Measurements from ENCODE around the gene DGUOK.

DGUOK gene

DNA sequence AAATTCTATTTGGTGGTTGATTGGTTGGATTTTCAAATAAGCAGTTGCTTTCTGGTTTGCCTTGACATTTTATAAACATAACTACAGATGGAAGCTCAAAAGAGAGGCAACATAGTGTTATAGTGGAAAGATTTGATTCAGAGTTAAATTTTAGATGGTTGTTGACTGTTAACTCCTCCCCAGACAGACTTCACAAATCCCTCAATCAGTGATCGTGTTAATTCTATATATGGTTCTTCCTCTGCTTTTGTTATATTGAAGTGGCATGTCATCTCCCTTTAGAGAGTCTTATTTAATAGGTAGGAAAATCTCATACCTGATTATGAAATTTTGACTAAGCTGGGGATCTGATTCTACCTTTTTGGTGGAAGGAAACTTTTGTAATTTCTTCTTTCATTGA lies 19.5 kb downstream of the DGUOK start:
- no peak for DNase-seq (ENCODE audit: extremely low read depth in 1 of 2, low read depth in 1 of 2)

DNA sequence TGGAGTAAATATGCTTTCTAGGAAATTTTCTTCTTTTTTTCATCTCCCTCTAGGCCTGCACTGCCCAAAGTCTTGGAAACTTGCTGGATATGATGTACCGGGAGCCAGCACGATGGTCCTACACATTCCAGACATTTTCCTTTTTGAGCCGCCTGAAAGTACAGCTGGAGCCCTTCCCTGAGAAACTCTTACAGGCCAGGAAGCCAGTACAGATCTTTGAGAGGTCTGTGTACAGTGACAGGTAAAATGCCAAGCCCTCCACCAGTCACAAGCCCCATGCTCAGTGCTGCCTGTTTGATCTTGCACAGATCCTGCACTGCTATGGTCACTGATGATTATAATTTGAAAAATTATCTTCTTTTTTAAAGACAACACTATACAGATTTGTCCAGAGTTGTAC lies 20.0 kb downstream of the DGUOK start:
- no peak for DNase-seq (ENCODE audit: extremely low read depth in 1 of 2, low read depth in 1 of 2)

DNA sequence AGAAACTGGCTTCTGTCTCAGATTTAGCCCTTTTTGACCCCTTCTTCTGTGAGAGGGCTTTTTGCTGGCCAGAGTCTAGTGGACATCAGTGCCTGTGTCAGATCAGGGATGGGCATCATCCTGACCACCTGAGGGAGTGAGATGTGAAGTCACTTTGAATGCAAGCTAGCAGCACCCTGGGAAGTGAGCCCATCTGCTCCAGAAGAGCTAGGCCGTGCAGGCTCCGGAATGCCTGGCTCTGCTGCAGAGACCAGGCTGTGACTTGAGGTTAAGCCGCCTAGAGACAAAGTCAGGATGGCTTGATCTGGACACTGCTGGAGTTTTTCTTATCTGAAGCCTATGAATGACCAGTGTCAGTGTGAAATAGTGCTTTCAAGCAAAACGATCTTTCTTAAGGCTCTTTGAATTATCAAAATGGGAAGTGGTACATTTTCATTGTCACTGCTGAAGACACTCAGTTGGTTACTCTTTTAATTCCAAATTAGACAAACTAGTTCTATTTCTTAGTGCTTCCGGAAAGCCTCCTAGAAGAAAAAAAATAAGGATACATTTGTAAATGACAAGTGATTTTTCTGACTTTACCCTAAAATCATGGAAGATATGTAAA lies 20.8 kb downstream of the DGUOK start:
- no peak for DNase-seq (ENCODE audit: extremely low read depth in 1 of 2, low read depth in 1 of 2)

DNA sequence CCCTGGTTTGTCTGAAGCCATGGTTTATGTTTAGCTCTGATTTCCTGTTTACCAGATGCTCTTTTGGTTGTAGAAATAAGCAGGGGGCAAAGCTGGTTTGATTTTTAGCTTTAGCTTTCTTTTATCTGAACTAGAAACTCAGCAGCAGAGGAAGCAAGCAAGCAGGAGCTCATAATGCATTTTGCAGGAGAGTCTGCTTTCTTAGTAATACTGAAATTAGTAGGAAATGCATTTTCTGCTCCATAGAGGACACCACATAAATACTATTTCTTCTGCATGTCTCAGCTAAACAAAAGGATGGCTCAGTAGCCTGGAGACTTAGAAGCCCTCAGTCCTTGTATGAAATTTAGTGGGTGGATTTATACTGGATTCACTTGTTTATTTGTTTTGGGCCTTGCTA lies 23.1 kb downstream of the DGUOK start:
- DNase-seq (ENCODE audit: extremely low read depth in 1 of 2, low read depth in 1 of 2), result no peak

DNA sequence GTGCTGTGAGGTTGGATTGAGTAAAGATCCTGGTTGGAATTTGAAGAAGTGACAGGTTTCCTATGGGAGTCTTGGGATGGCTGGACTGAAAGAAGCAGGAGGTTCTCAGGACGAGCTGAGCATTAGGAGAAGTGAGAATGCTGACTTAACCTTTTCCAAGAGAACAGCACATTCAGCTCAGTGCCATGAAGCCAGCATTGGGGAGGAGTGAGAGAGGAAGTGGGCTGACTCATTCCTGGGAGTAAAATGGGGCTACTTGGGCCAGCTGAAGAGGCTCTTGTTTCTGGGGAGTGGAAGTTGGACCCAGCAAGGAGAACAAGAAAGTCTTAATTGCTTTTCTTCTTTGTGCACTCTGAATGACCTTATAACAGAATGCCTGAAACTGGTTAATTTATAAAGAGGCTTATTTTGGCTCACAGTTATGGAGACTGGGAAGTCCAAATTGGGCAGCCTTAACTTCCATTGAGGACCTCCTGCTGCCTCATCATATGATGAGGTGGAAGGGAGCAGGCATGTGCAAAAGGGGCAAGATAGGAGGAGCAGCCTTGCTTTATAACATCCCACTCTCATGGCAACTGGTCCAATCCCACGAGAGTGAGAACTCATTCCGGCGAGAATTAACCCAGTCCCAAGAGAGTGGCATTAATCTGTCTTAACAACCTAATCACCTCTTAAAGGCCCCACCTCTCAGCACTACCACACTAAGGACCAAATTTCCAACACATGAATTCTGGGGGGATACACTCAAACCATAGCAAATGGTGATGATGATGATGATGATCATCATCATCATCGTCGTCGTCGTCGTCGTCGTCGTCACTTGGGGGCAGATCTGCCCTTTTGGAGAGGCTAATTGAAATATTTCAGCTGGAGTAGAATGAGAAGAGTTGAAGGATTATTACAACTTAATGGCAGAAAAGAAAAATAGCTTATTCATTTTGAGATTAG lies 26.1 kb downstream of the DGUOK start:
- DNase-seq (ENCODE audit: extremely low read depth in 1 of 2, low read depth in 1 of 2), result no peak

DNA sequence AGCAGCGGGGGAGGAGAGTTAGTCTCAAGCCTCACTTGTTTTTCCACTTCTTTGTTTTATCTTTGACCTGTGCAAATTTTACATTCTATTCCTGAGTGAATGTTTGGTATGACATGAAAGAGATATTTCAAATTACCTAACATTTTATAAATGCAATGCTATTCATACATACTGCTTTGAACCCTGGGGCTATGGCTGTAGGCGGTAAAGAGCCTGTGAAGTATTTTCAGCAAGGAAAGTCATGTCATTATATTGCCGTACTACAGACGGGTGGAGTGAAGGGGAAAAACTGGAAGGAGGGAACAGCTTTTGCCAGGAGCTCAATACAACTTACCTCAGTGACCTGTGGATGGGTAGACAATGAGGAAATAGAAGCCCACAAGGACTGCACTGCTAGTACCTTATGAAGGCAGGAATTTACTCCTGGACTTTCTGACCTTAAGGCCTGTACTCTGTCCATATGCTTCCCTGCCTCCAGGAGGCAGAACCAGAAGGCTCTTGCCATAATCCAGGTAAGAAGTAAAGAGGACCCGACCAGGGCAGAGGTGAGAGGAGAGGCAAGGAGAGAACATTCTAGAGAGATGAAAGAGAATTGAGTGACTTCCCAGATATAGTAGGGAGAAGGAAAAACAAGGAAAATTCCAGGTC lies 29.7 kb downstream of the DGUOK start:
- no peak for DNase-seq (ENCODE audit: extremely low read depth in 1 of 2, low read depth in 1 of 2)

DNA sequence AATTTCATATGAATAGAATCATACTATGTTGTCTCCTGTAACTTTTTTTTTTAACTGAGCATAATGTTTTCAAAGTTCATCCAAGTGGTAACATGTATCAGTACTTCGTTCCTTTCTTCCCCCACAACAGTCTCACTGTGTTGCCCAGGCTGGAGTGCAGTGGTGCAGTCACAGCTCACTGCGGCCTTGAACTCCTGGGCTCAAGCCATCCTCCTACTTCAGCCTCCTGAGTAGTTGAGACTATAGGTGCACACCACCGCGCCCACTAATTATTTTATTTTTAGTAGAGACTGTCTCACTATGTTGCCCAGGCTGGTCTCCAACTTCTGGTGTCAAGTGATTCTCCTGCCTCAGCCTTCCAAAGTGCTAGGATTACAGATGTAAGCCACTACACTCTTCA lies 34.6 kb downstream of the DGUOK start:
- DNase-seq (ENCODE audit: extremely low read depth in 1 of 2, low read depth in 1 of 2), result no peak

DNA sequence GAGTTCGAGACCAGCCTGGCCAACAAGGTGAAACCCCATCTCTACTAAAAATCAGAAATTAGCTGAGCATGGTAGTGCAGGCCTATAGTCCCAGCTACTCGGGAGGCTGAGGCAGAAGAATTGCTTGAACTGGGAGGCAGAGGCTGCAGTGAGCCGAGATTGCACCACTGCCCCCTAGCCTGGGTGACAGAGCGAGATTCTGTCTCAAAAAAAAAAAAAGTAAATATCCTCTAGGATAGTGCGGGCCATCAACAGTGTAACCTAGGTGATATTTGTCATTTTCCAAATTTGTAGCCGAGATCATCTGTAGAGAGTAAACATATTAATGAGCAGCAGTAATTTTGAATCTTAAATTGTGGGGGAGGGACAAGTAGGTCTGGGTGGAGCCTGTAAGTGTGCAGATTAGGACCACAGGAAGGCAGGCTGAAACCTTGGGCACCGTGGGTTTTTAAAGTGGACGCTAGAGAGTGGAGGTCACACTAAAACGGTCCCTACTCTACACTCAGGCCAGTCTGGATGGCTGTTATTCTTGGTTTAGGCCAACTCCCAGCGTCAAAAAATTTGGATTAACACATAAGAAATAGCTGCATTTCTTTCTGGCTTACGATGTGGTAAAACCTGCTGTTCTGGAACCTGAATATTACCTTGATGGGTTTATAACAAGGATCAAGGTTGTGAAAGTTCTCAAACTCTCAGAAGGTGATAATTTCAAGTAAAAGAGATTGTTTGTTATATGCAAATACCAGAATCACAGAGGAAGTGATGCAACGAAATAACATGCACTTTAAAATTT lies 35.3 kb downstream of the DGUOK start:
- no peak for DNase-seq (ENCODE audit: extremely low read depth in 1 of 2, low read depth in 1 of 2)

DNA sequence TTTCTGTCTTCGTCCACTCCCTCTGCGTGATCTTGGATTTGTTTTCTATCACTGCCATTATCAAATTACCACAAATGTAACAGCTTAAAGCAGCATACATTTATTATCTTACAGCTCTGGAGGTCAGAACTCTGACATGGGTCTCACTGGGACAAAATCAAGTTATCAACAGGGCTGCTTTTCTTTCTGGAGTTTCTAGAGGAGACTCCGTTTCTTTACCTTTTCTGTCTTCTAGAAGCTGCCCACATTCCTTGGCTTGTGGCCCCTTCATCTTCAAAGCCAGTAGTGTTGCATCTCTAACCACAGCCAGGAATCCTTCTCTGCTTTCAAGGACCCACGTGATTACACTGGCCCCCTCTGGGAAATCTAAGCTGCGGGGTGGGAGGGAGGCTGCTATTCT lies 36.1 kb downstream of the DGUOK start:
- no peak for DNase-seq (ENCODE audit: extremely low read depth in 1 of 2, low read depth in 1 of 2)

DNA sequence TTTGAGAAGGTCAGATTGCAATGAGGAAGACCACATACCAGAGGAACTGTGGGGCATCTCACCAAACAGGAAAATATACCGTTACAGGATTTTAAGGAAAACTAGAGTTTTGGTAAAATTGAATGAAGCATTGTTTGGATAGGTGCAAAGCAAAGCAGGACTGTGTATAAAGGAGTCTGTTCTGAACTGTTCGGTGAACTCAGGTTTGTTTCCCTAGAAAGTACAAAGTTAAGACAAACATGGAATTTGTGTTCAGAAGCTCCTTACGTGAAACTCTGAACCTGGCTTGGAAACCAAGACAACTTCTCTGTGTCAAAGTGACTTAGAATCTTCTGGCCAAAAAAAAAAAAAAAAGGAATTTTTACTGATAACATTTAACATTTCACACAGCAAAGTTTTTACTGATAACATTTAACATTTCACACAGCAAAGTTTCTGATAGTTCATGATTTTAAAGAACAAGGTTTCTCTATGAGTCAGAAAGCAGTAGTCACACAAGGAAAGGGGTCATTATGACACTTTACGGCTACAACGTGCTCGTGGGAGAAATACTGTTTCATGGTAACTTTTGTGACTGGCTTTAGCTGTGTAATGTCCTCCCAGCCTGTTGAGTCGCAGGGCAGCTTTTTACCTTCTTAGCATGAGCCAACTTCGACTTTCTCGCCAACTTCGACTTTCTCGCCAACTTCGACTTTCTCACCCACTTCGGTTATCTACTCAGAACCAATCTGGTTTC lies 36.9 kb downstream of the DGUOK start:
- no peak for DNase-seq (ENCODE audit: extremely low read depth in 1 of 2, low read depth in 1 of 2)

DNA sequence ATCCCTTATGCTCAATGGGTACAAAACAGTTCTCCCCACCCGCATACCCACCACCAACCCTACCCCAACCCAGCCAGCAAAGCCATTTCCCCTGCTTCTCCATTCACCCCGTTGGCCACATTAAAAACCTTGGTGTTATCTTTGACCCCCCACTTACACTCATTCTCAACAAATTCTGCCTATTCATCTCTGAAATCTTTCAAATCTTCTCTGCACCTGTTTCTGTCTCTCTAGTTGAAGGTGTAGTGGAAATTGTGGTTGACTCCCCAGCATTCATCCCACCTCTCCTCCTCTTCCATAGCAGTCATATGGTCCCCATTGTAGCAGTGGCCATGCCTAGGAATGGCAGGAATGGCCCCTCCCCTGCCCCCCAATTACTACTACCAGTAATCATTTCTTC lies 37.5 kb downstream of the DGUOK start:
- no peak for DNase-seq (ENCODE audit: extremely low read depth in 1 of 2, low read depth in 1 of 2)

DNA sequence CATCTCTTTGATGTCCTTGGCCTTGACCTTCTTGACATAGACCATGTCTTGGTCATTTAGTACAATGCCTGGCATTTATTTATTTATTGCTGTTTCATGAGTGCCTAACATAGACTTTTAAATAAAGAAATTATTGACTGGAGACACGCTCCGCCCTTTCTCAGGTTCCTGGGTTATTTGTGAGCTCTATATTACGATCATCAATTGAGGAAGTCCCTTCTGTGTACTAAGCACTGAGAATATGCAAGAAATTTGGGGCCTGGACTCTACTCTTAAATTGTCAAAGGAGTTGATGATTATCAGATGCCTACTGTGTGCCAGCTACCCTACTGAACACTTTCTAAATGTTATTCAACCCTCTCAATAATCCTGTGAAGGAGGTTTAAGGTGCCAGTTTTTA lies 38.4 kb downstream of the DGUOK start:
- no peak for DNase-seq (ENCODE audit: extremely low read depth in 1 of 2, low read depth in 1 of 2)

DNA sequence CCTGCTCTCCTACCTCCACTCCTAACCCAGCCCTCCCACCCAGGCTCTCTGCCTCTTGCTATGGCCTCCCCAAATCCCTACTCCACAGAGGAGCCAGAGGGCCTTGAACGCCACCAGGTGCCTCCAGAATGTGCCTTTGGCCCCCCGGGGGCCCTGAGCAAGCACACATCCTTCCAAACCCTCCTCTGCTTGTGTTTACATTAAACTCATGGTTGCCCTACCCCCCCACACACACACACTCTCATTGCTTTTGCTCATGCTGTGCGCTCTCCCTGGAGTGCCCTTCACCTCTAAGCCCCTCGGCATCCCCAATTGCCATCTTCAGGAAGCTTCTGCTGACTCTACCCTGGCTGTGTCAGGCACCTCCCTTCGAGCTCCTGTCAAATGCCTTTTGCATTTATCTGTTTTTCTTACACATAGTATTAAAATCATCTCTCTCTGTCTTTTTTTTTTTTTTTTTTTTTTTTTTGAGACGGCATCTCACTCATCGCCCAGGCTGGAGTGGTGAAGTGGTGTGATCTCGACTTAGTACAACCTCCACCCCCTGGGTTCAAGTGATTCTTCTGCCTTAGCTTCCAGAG lies 41.8 kb downstream of the DGUOK start:
- DNase-seq (ENCODE audit: extremely low read depth in 1 of 2, low read depth in 1 of 2), result no peak

DNA sequence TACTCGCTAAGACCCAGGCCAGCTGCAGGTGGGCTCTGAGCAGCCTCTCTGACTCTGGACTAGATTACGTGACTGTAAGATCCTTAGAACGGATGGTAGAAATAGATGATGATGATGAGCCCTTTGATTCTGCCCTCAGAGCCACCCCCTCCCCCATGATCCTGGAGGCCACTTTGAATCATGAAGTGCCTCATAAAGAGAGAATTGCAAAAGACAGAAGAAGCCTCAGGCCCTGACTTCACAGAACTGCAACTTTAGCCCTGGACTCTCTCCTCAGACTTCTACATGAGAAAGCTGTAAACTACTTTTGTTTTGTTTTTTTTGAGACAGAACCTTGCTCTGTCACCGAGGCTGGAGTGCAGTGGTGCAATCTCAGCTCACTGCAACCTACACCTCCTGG lies 42.7 kb downstream of the DGUOK start:
- no peak for DNase-seq (ENCODE audit: extremely low read depth in 1 of 2, low read depth in 1 of 2)

DNA sequence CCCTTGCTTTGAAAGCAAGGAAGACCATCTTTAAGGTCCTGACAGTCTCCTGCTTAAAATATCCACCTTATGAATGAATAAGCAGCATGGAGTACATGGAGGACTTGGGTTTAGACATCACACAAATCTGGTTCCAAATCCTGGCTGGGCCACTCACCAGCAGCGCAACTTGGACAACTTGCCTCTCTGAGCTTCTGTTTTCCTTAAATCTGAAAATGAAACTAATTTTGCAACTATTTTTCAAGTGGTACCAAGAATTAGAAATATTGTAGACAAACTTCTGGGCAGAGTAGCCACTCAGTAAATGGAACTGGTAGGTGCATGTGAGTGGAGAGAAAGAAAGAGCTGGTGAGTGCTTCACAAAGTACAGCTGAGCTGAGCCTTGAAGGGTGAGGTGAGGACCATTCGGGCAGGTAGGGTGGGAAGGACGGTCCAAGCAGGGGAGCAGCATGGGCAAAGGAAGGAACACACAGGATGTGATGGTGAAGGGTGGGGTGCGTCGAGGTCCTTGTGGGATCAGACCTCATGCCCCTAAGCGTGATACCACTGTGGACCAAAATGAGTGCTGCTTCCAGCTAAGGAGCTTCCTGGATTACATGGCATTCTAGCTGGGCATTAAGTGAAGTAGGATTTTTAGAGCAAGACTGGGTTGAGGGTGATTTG lies 43.6 kb downstream of the DGUOK start:
- DNase-seq (ENCODE audit: extremely low read depth in 1 of 2, low read depth in 1 of 2), result no peak

DNA sequence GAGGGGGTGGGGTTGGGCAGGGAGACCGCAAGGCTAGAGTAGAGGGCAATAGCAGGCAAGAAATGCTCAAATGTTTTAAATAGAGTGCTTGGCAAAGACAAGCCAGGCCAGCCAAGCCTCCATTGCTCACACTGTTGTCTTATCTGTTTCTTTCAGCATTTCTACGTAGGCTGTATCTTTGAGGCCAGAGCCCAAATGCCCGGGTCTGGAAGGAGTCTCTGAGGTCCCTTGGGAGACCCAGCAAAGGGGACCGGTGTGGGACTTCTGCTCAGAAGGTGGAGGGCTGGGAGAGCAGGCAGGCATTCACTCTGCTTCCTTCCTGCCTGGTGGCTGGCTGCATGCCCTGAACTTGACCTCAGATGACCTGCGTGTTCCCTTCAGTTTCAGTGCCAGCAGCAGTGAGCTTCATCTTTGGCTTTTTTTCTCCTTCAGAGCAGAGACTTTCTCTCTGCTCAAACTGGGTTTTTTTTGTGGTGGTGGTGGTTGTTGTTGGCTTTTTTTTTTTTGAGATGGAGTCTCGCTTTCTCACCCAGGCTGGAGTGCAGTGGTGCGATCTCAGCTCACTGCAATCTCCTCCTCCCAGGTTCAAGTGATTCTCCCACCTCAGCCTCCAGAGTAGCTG lies 44.3 kb downstream of the DGUOK start:
- no peak for DNase-seq (ENCODE audit: extremely low read depth in 1 of 2, low read depth in 1 of 2)

DNA sequence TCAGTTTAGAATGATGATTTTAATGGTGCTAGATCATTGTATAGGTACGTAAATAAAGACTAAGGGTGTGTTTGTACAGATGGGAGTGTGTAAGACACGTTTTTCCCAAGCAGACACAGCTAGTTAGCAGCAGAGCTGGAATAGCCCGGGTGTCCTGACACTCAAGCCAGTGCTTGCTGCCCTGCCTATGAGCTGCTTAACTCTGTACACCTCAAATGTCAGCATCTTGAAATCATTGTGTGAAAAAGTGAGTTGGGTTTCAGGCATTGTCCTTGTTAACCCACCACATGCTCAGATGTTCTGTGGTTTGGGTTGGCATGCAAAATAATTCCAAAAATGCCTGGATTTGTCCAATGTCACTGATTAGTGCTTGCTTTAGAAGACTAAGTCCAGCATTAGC lies 45.0 kb downstream of the DGUOK start:
- no peak for DNase-seq (ENCODE audit: extremely low read depth in 1 of 2, low read depth in 1 of 2)

DNA sequence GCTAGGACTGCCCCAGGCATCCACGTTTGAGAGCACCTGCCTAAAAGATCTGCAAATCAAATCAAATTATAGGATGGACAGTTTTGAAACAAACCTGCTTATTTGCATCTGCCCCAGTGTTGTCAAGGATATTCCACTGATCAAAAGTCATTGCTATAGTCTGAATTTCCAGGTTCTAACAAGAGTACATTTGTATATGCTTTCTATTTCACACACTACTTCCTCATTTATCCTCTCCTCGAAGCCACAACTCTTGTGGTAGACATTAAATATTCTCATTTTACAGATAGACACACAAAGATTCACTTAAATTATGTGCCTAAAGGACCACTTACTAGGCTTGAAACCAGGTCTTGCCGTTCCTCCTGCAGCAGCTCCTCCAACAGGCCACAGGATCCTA lies 46.2 kb downstream of the DGUOK start:
- DNase-seq (ENCODE audit: extremely low read depth in 1 of 2, low read depth in 1 of 2), result no peak

DNA sequence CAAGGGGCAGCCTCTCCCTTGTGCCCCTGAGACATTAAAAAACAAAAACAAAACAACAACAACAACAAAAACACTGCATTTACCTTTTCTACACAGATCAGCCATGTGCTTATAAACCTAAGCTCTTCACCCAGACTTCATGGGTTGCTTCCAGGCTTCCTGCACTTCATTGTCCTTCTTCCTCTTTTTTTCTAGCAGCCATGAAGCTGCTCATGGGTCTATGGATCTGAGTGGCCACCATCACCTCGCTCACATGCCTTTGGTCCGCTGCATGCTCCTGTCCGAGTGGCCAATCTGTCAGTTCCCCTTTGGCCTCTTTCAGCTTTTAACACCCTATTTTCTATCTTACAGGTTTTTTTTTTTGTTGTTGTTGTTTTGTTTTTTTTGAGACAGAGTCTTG lies 49.1 kb downstream of the DGUOK start:
- DNase-seq (ENCODE audit: extremely low read depth in 1 of 2, low read depth in 1 of 2), result no peak

Measured in stimulated activated CD8-positive, alpha-beta memory T cell treated with anti-CD3 and anti-CD28 coated beads, Interleukin-7, amount 100 ng/mL, for 48 hours (primary cell).